Stimulated activated effector memory CD8-positive, alpha-beta T cell treated with anti-CD3 and anti-CD28 coated beads, Interleukin-12 subunit alpha, Interleukin-12 subunit beta, amount 100 ng/mL, for 72 hours (primary cell): ENCODE results near the gene DDR2.
"Not testable (repeated sequence)": the region's sequence is repeated elsewhere in the genome, so short reads cannot be mapped to it uniquely, and the experiment has no call there.

Experiments used
- ATAC-seq: fragments of 150-1000 bp; cut with Tn5 transposase; 2 replicates; pipeline ENCODE4 v1.10.0; 2021
- DNase-seq, 2 donors: peaks; one replicate each; pipeline ENCODE4 v3.0.0; 2021 to 2022; ENCODE audit warnings: low spot score in 2 of 2
- H3K27ac Mint-ChIP-seq: one replicate; pipeline ENCODE4 v1.8.0; 2022; ENCODE audit warnings: mild to moderate bottlenecking, mixed read lengths
- H3K36me3 Mint-ChIP-seq: one replicate; pipeline ENCODE4 v1.8.0; 2022; ENCODE audit warnings: mild to moderate bottlenecking, mixed read lengths
- H3K4me1 Mint-ChIP-seq: one replicate; pipeline ENCODE4 v1.8.0; 2022; ENCODE audit warnings: mixed read lengths
- H3K4me3 Mint-ChIP-seq: one replicate; pipeline ENCODE4 v1.8.0; 2022; ENCODE audit warnings: mild to moderate bottlenecking, mixed read lengths
- H3K9me3 Mint-ChIP-seq: one replicate; pipeline ENCODE4 v1.8.0; 2022; ENCODE audit warnings: mixed read lengths

DDR2 gene

DNA sequence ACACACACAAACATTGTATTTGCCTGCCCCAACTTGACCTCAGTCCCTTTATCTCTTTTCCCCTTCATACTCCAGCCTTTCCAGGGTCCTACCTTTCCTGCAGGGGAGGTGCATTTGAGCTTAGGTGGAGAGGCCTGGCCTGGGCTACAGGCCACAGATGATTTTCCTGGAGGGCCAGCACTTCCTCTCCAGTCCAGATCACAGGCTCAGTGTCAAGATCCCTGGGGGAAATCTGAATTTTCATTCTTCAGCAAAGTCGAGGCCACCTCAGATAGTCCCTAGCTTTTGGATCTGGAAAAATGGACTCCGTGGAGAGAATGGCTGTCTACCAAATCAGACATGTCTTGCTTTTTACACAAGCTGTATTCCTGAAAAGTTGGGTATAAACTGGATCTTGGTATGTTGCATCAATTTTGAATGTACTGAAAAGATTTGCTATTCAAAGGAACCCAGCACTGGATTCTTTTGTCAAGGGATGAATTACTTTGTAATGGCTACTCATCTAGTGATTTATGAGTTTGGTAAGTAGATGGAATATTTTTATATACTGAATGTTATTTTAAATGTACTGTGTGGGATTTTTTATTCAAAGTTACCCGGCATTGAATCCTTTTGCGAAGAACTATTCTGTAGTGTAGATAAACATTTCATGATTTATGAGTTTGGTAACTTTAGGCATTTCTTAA, 78.7 kb downstream of the DDR2 start:
- H3K36me3 Mint-ChIP-seq: no peaks in the 10 kb centered on the region
- H3K9me3 Mint-ChIP-seq: no peaks in the 10 kb centered on the region
- ATAC-seq (no peak), DNase-seq (no peak)
- no peak overlapping the region for H3K27ac Mint-ChIP-seq
- no peak overlapping the region for H3K4me3 Mint-ChIP-seq
- no peaks in the 10 kb centered on the region for H3K4me1 Mint-ChIP-seq

- DNase-seq: no peak
- Mint-ChIP-seq H3K9me3 (no peaks in the 10 kb centered on the region), H3K4me3 (no peak overlapping the region), H3K27ac (no peak overlapping the region), H3K4me1 (no peaks in the 10 kb centered on the region), H3K36me3 (no peaks in the 10 kb centered on the region)
- no peak for ATAC-seq
Measured at GRCh38 chr1:162712317-162713029, 80.2 kb downstream of the DDR2 start.

GRCh38 chr1:162716123-162716522, 83.9 kb downstream of the DDR2 start:
- Mint-ChIP-seq H3K4me3 (no peak overlapping the region), H3K4me1 (no peaks in the 10 kb centered on the region), H3K36me3 (no peaks in the 10 kb centered on the region), H3K9me3 (no peaks in the 10 kb centered on the region), H3K27ac (no peak overlapping the region)
- no peak for ATAC-seq
- no peak for DNase-seq

DNA sequence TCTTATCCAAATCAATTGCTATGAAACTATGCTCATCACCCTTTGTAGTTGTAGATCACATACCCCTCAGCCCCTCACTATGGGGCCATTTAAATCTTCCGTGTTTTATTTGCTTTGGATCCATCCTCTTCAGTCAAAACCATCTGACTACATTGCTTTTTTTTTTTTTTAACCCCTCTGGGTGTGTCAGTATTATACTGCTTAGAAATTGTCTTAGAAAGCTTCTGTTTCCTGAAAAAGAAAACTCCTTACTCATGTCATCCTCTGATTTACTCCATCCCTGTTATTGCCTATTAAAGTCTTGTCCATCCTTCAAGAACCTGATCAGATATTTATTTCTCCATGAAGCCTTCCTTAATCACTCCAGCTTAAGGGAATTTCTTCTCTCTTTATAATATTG, 84.3 kb downstream of the DDR2 start:
- DNase-seq (no peak), ATAC-seq (no peak)
- H3K9me3 Mint-ChIP-seq: no peaks in the 10 kb centered on the region
- no peaks in the 10 kb centered on the region for H3K4me1 Mint-ChIP-seq
- H3K4me3 Mint-ChIP-seq: no peak overlapping the region
- H3K36me3 Mint-ChIP-seq: no peaks in the 10 kb centered on the region
- no peak overlapping the region for H3K27ac Mint-ChIP-seq

DNA sequence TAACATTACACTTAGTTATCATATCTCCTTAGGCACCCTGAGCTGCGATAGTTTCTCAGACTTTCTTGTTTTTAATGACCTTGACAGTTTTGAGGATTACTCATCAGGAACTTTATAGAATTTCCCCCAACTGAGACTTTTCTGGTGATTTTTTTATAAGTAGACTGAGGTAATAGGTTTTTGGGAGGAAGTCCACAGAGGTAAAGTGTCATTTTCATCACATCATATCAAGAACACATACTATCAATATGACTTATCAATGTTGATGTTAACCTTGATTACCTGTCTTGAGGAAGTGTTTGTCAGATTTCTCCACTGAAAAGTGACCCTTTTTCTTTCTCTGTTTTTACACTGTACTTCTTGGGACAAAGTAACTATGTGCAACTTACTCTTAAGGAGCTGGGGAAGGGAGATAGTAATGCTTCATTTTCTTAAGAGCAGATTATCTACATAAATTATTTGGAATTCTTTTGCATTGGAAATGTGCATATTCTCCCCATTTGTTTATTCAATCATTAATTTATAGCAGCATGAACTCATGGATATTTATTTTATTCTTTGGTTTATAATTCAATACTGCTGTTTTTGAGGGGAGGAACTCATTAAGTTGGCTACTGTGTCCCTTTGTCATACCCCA, 85.4 kb downstream of the DDR2 start:
- no peak for DNase-seq
- H3K36me3 Mint-ChIP-seq: no peaks in the 10 kb centered on the region
- no peak overlapping the region for H3K27ac Mint-ChIP-seq
- H3K4me3 Mint-ChIP-seq: no peak overlapping the region
- ATAC-seq: peak; percentile 59
- no peaks in the 10 kb centered on the region for H3K4me1 Mint-ChIP-seq
- no peaks in the 10 kb centered on the region for H3K9me3 Mint-ChIP-seq

- Mint-ChIP-seq H3K4me3 (no peak overlapping the region), H3K4me1 (no peaks in the 10 kb centered on the region), H3K27ac (no peak overlapping the region), H3K9me3 (no peaks in the 10 kb centered on the region), H3K36me3 (no peaks in the 10 kb centered on the region)
- DNase-seq (no peak), ATAC-seq (no peak)
Measured at GRCh38 chr1:162719678-162720077, 87.4 kb downstream of the DDR2 start.

- no peak for DNase-seq
- no peaks in the 10 kb centered on the region for H3K4me1 Mint-ChIP-seq
- no peak overlapping the region for H3K27ac Mint-ChIP-seq
- H3K36me3 Mint-ChIP-seq: no peaks in the 10 kb centered on the region
- H3K9me3 Mint-ChIP-seq: no peaks in the 10 kb centered on the region
- no peak for ATAC-seq
- H3K4me3 Mint-ChIP-seq: no peak overlapping the region
Measured at GRCh38 chr1:162720996-162721395, 88.7 kb downstream of the DDR2 start.

- no peak overlapping the region for H3K4me3 Mint-ChIP-seq
- no peaks in the 10 kb centered on the region for H3K36me3 Mint-ChIP-seq
- no peak overlapping the region for H3K27ac Mint-ChIP-seq
- no peak for ATAC-seq
- H3K4me1 Mint-ChIP-seq: no peaks in the 10 kb centered on the region
- no peaks in the 10 kb centered on the region for H3K9me3 Mint-ChIP-seq
- DNase-seq: no peak
Measured at GRCh38 chr1:162721471-162721870, 89.2 kb downstream of the DDR2 start.

DNA sequence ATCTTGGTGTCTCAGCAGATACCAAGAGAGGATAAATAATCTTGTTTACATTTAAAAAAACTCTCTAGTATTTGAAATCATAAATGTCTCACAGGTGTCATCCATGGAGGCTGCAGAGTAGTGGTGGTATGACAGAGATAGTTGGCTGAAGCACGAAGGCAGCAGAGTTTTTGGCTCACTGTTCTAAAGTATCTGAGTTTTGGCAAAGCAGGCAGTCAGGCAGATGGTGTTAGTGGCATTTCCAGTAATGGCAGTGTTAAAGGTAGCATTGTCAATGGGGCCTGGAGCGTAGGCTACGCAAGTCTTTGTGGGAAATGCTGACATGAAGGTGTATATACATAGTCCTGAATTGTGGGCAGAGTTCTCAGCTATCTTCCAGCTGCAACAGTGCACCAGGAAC, 89.8 kb downstream of the DDR2 start:
- ATAC-seq (no peak), DNase-seq (no peak)
- Mint-ChIP-seq H3K36me3 (no peaks in the 10 kb centered on the region), H3K9me3 (no peaks in the 10 kb centered on the region), H3K4me3 (no peak overlapping the region), H3K4me1 (no peaks in the 10 kb centered on the region), H3K27ac (no peak overlapping the region)

DNA sequence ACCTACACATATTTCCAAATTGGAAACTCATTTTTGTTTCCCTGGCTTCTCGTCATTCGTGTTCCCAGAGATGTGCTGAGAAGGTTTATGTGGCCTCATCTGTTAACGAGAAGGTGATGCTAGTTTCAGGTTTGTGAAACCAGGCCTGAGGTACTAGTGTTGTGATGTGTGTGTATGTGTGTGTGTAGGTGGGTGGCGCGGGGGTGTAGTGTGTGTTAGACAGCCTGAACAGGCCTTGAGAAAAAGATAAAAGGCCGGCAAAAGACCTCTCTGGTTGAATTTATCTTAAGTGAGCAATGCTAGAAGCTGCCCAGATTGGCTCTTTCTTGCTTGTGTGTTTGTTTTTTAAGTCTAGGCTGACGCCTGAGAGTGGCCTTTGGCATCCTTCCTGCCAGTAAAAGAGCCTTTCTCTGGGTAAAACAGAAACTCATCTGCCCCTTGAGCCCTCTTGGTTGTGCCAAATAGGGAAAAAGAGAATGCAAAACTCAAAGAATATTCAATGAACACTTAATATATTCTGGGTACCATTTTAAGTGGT, 92.4 kb downstream of the DDR2 start:
- no peak overlapping the region for H3K4me3 Mint-ChIP-seq
- ATAC-seq: no peak
- no peaks in the 10 kb centered on the region for H3K36me3 Mint-ChIP-seq
- H3K27ac Mint-ChIP-seq: no peak overlapping the region
- H3K9me3 Mint-ChIP-seq: no peaks in the 10 kb centered on the region
- no peak for DNase-seq
- no peaks in the 10 kb centered on the region for H3K4me1 Mint-ChIP-seq

- ATAC-seq (no peak), DNase-seq (no peak)
- Mint-ChIP-seq H3K9me3 (no peaks in the 10 kb centered on the region), H3K36me3 (no peaks in the 10 kb centered on the region), H3K27ac (no peak overlapping the region), H3K4me3 (no peak overlapping the region), H3K4me1 (no peaks in the 10 kb centered on the region)
Measured at GRCh38 chr1:162725301-162725837, 93.1 kb downstream of the DDR2 start.

DNA sequence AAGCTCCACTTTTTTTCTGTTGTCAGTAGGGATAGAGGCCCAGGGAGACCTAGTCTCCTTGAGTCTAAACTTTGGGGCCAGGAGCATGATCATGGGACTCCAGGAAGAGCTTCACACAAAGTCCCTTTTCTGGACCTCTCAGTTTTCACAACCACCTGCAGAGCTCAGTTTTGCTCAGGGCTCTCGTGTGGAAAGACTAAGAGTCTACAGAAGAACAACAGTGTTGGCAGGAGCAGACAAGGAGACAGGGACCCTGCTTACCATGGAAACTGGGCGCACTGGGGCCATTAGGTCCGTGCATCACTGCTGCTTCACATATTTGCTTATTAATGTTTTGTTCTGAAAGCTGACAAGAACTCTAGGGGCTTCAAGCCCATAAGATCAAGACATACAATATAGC, 94.3 kb downstream of the DDR2 start:
- Mint-ChIP-seq H3K27ac (no peak overlapping the region), H3K4me3 (no peak overlapping the region), H3K9me3 (no peaks in the 10 kb centered on the region), H3K4me1 (no peaks in the 10 kb centered on the region), H3K36me3 (no peaks in the 10 kb centered on the region)
- DNase-seq (no peak), ATAC-seq (no peak)

DNA sequence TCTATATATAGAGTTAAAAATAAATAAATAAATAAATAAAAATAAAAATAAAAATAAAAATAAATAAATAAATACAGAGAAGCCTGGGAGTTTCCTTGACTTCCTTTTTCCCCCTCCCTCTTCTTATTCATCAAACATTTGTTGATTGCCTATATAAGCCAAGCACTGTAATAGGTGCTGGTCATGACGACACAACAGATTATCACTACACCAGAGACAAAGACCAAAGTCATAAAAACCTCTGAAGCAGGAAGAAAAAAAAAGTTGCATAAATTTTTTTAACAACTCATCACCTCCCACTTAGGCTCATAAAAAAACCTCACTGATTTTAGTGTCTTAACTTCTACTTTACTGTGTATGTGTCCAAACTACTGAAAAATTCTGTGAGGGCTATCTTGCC, 95.2 kb downstream of the DDR2 start:
- not testable (repeated sequence) for DNase-seq, H3K36me3 Mint-ChIP-seq, H3K4me1 Mint-ChIP-seq, H3K9me3 Mint-ChIP-seq, H3K27ac Mint-ChIP-seq, H3K4me3 Mint-ChIP-seq, ATAC-seq

DNA sequence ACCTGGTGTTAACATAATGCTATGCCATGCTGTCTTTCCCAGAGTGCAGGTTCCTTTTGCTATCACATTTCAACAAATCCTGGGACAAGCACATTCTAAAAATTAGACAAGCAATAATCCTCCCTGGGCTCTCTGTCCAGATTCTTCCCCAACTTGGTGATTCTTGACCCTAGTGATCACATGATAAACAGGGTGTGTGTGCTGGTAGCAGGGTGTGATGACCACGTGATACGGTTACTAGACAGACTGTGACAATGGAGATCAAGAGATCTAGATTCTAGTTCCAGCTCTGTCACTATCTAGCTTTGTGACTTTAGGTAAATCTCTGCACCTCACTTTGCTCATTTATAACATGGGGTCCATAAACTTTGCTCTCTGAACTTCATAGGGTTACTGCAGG, 96.3 kb downstream of the DDR2 start:
- Mint-ChIP-seq H3K9me3 (no peaks in the 10 kb centered on the region), H3K27ac (no peak overlapping the region), H3K36me3 (no peaks in the 10 kb centered on the region), H3K4me3 (no peak overlapping the region), H3K4me1 (no peaks in the 10 kb centered on the region)
- ATAC-seq (no peak), DNase-seq (no peak)

- not testable (repeated sequence) for DNase-seq, ATAC-seq, H3K27ac Mint-ChIP-seq, H3K9me3 Mint-ChIP-seq, H3K4me1 Mint-ChIP-seq, H3K4me3 Mint-ChIP-seq, H3K36me3 Mint-ChIP-seq
Measured at GRCh38 chr1:162729195-162729774, 97.0 kb downstream of the DDR2 start.
